Measurements from ENCODE around the gene DAP.

DAP gene

GRCh38 chr5:10680876-10681481 is 80.1 kb downstream of the DAP start:
- DNase-seq (no peak), ATAC-seq (replicated peaks) (no peak)
- Mint-ChIP-seq H3K27ac (peak overlapping the region in 1 of 2 donors; percentile 51), H3K4me1 (ENCODE audit: low read depth in 2 of 2) (peaks cover 11 to 13% of the 10 kb centered on the region in 2 donors), H3K27me3 (no peaks in the 10 kb centered on the region), H3K4me3 (no peak overlapping the region), H3K9me3 (no peaks in the 10 kb centered on the region), H3K36me3 (ENCODE audit: insufficient read depth) (peaks cover 29% of the 10 kb centered on the region)

- Mint-ChIP-seq H3K4me3 (no peak overlapping the region), H3K36me3 (ENCODE audit: insufficient read depth) (peaks cover 29% of the 10 kb centered on the region), H3K9me3 (no peaks in the 10 kb centered on the region), H3K27ac (no peak overlapping the region), H3K4me1 (ENCODE audit: low read depth in 2 of 2) (peaks cover 5 to 13% of the 10 kb centered on the region in 2 donors), H3K27me3 (no peaks in the 10 kb centered on the region)
- DNase-seq, result no peak
- ATAC-seq (replicated peaks), result no peak
These were observed 81.6 kb downstream of the DAP start for GRCh38 chr5:10679336-10679988.

- H3K27me3 Mint-ChIP-seq, result no peaks in the 10 kb centered on the region
- no peak for ATAC-seq (replicated peaks)
- no peak overlapping the region for H3K4me3 Mint-ChIP-seq
- peaks cover 29% of the 10 kb centered on the region for H3K36me3 Mint-ChIP-seq (ENCODE audit: insufficient read depth)
- no peaks in the 10 kb centered on the region for H3K9me3 Mint-ChIP-seq
- DNase-seq, result no peak
- H3K27ac Mint-ChIP-seq, result no peak overlapping the region
- peaks cover 5 to 11% of the 10 kb centered on the region in 2 donors for H3K4me1 Mint-ChIP-seq (ENCODE audit: low read depth in 2 of 2)
These were observed 82.8 kb downstream of the DAP start for GRCh38 chr5:10678244-10678643.

GRCh38 chr5:10677533-10677932 is 83.5 kb downstream of the DAP start:
- Mint-ChIP-seq H3K36me3 (ENCODE audit: insufficient read depth) (peaks cover 26% of the 10 kb centered on the region), H3K9me3 (no peaks in the 10 kb centered on the region), H3K27me3 (no peaks in the 10 kb centered on the region), H3K4me1 (ENCODE audit: low read depth in 2 of 2) (peaks cover 5 to 7% of the 10 kb centered on the region in 2 donors), H3K27ac (no peak overlapping the region), H3K4me3 (no peak overlapping the region)
- no peak for ATAC-seq (replicated peaks)
- no peak for DNase-seq

- Mint-ChIP-seq H3K4me3 (no peak overlapping the region), H3K4me1 (ENCODE audit: low read depth in 2 of 2) (peaks cover 0 to 2% of the 10 kb centered on the region in 2 donors)
- ATAC-seq (replicated peaks), result no peak
These were observed 84.1 kb downstream of the DAP start for GRCh38 chr5:10676946-10677345.

GRCh38 chr5:10676224-10676623 is 84.8 kb downstream of the DAP start:
- no peaks in the 10 kb centered on the region for H3K9me3 Mint-ChIP-seq
- DNase-seq (no peak), ATAC-seq (replicated peaks) (no peak)
- H3K27ac Mint-ChIP-seq, result peak overlapping the region in 1 of 2 donors; percentile 2
- peaks cover 21% of the 10 kb centered on the region for H3K36me3 Mint-ChIP-seq (ENCODE audit: insufficient read depth)
- peaks cover 0 to 2% of the 10 kb centered on the region in 2 donors for H3K4me1 Mint-ChIP-seq (ENCODE audit: low read depth in 2 of 2)
- H3K4me3 Mint-ChIP-seq, result no peak overlapping the region
- no peaks in the 10 kb centered on the region for H3K27me3 Mint-ChIP-seq

More at GRCh38 chr5:10676946-10677345, 84.1 kb downstream of the DAP start:
- no peaks in the 10 kb centered on the region for H3K9me3 Mint-ChIP-seq
- H3K36me3 Mint-ChIP-seq (ENCODE audit: insufficient read depth), result peaks cover 22% of the 10 kb centered on the region
- DNase-seq, result no peak
- H3K27ac Mint-ChIP-seq, result no peak overlapping the region
- no peaks in the 10 kb centered on the region for H3K27me3 Mint-ChIP-seq

GRCh38 chr5:10675177-10675700 is 85.8 kb downstream of the DAP start:
- Mint-ChIP-seq H3K4me1 (ENCODE audit: low read depth in 2 of 2) (no peaks in the 10 kb centered on the region), H3K9me3 (no peaks in the 10 kb centered on the region), H3K27ac (no peak overlapping the region), H3K36me3 (ENCODE audit: insufficient read depth) (peaks cover 17% of the 10 kb centered on the region), H3K4me3 (no peak overlapping the region), H3K27me3 (no peaks in the 10 kb centered on the region)
- no peak for DNase-seq
- no peak for ATAC-seq (replicated peaks)

- H3K4me3 Mint-ChIP-seq, result no peak overlapping the region
- no peaks in the 10 kb centered on the region for H3K27me3 Mint-ChIP-seq
- H3K9me3 Mint-ChIP-seq, result no peaks in the 10 kb centered on the region
- no peak for DNase-seq
- no peak for ATAC-seq (replicated peaks)
- peaks cover 14% of the 10 kb centered on the region for H3K36me3 Mint-ChIP-seq (ENCODE audit: insufficient read depth)
- no peak overlapping the region for H3K27ac Mint-ChIP-seq
- no peaks in the 10 kb centered on the region for H3K4me1 Mint-ChIP-seq (ENCODE audit: low read depth in 2 of 2)
These were observed 86.5 kb downstream of the DAP start for GRCh38 chr5:10674582-10674981.

GRCh38 chr5:10674096-10674495 is 86.9 kb downstream of the DAP start:
- Mint-ChIP-seq H3K9me3 (no peaks in the 10 kb centered on the region), H3K36me3 (ENCODE audit: insufficient read depth) (peaks cover 9% of the 10 kb centered on the region), H3K27me3 (no peaks in the 10 kb centered on the region), H3K4me3 (no peak overlapping the region), H3K4me1 (ENCODE audit: low read depth in 2 of 2) (no peaks in the 10 kb centered on the region), H3K27ac (no peak overlapping the region)
- DNase-seq, result no peak
- no peak for ATAC-seq (replicated peaks)

GRCh38 chr5:10673407-10673806 is 87.6 kb downstream of the DAP start:
- H3K36me3 Mint-ChIP-seq (ENCODE audit: insufficient read depth), result peaks cover 5% of the 10 kb centered on the region
- H3K27me3 Mint-ChIP-seq, result no peaks in the 10 kb centered on the region
- no peaks in the 10 kb centered on the region for H3K4me1 Mint-ChIP-seq (ENCODE audit: low read depth in 2 of 2)
- DNase-seq, result no peak
- H3K9me3 Mint-ChIP-seq, result no peaks in the 10 kb centered on the region
- no peak for ATAC-seq (replicated peaks)
- no peak overlapping the region for H3K4me3 Mint-ChIP-seq
- no peak overlapping the region for H3K27ac Mint-ChIP-seq

GRCh38 chr5:10673017-10673389 is 88.0 kb downstream of the DAP start:
- Mint-ChIP-seq H3K4me3 (no peak overlapping the region), H3K27me3 (no peaks in the 10 kb centered on the region), H3K4me1 (ENCODE audit: low read depth in 2 of 2) (no peaks in the 10 kb centered on the region), H3K27ac (no peak overlapping the region), H3K9me3 (no peaks in the 10 kb centered on the region), H3K36me3 (ENCODE audit: insufficient read depth) (peaks cover under 1% of the 10 kb centered on the region)
- no peak for DNase-seq
- ATAC-seq (replicated peaks), result no peak

- DNase-seq, result no peak
- no peaks in the 10 kb centered on the region for H3K27me3 Mint-ChIP-seq
- no peaks in the 10 kb centered on the region for H3K4me1 Mint-ChIP-seq (ENCODE audit: low read depth in 2 of 2)
- no peaks in the 10 kb centered on the region for H3K9me3 Mint-ChIP-seq
- no peak overlapping the region for H3K27ac Mint-ChIP-seq
- no peak for ATAC-seq (replicated peaks)
- no peak overlapping the region for H3K4me3 Mint-ChIP-seq
- peaks cover 3% of the 10 kb centered on the region for H3K36me3 Mint-ChIP-seq (ENCODE audit: insufficient read depth)
These were observed 88.7 kb downstream of the DAP start for GRCh38 chr5:10672146-10673016.

- H3K27ac Mint-ChIP-seq, result no peak overlapping the region
- DNase-seq (no peak), ATAC-seq (replicated peaks) (no peak)
- no peaks in the 10 kb centered on the region for H3K9me3 Mint-ChIP-seq
- no peak overlapping the region for H3K4me3 Mint-ChIP-seq
- H3K27me3 Mint-ChIP-seq, result no peaks in the 10 kb centered on the region
- no peaks in the 10 kb centered on the region for H3K4me1 Mint-ChIP-seq (ENCODE audit: low read depth in 2 of 2)
- H3K36me3 Mint-ChIP-seq (ENCODE audit: insufficient read depth), result peaks cover 3% of the 10 kb centered on the region
These were observed 89.7 kb downstream of the DAP start for GRCh38 chr5:10671041-10672008.
